ENCODE results near the gene RBM44. TPM values are rescaled to one million over a fixed set of nuclear protein-coding genes. Genes with fewer than 3 reads are reported as not detected.

RBM44 gene
- total and polyA plus RNA-seq, 2 donors (not counting 1 experiment from before 2014, with no cell fraction given): 0.17 to 0.34 TPM

GRCh38 chr2:237857791-237858190 lies 59.2 kb downstream of the RBM44 start:
- Histone ChIP-seq H3K4me3 (replicated peaks in 1 of 4; ENCODE audit: control extremely low read depth in 1 of 4, insufficient read depth in 1 of 4, low read depth in 3 of 4, low read length in 4 of 4) (no peak overlapping the region), H3K9me3 (ENCODE audit: control insufficient read depth, insufficient read depth, low read depth, low read length) (no peaks in the 10 kb centered on the region), H4K20me1 (ENCODE audit: control insufficient read depth, extremely low read depth, insufficient read depth, low read length) (no peaks in the 10 kb centered on the region), H3K79me2 (ENCODE audit: control insufficient read depth, insufficient read depth, low read length) (no peaks in the 10 kb centered on the region), H3K27me3 (ENCODE audit: control insufficient read depth, insufficient read depth, low read length) (peaks cover 19% of the 10 kb centered on the region), H3K27ac (ENCODE audit: insufficient read depth, low read length) (no peak overlapping the region), H2AFZ (ENCODE audit: low read length) (no peak overlapping the region), H3K36me3 (ENCODE audit: control insufficient read depth, insufficient read depth, low read length) (no peaks in the 10 kb centered on the region), H3K9ac (ENCODE audit: insufficient read depth, low read length) (no peak overlapping the region), H3K4me2 (ENCODE audit: extremely low read depth, insufficient read depth, low read length) (no peak overlapping the region), H3K4me1 (ENCODE audit: control insufficient read depth, extremely low read depth, insufficient read depth, low read length) (no peaks in the 10 kb centered on the region)
- no peak for DNase-seq (ENCODE audit: low read depth in 2 of 2)
- TF ChIP-seq EZH2 (IDR thresholded peaks at IDR 0.05; ENCODE audit: low read length, missing control alignments): no peak
- TF ChIP-seq, protein P1, sequence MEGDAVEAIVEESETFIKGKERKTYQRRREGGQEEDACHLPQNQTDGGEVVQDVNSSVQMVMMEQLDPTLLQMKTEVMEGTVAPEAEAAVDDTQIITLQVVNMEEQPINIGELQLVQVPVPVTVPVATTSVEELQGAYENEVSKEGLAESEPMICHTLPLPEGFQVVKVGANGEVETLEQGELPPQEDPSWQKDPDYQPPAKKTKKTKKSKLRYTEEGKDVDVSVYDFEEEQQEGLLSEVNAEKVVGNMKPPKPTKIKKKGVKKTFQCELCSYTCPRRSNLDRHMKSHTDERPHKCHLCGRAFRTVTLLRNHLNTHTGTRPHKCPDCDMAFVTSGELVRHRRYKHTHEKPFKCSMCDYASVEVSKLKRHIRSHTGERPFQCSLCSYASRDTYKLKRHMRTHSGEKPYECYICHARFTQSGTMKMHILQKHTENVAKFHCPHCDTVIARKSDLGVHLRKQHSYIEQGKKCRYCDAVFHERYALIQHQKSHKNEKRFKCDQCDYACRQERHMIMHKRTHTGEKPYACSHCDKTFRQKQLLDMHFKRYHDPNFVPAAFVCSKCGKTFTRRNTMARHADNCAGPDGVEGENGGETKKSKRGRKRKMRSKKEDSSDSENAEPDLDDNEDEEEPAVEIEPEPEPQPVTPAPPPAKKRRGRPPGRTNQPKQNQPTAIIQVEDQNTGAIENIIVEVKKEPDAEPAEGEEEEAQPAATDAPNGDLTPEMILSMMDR (conservative IDR thresholded peaks at IDR 0.05 in 1 of 2, IDR thresholded peaks at IDR 0.05 in 1 of 2; ENCODE audit: low read depth in 1 of 2, low read length in 2 of 2): no peak

DNA sequence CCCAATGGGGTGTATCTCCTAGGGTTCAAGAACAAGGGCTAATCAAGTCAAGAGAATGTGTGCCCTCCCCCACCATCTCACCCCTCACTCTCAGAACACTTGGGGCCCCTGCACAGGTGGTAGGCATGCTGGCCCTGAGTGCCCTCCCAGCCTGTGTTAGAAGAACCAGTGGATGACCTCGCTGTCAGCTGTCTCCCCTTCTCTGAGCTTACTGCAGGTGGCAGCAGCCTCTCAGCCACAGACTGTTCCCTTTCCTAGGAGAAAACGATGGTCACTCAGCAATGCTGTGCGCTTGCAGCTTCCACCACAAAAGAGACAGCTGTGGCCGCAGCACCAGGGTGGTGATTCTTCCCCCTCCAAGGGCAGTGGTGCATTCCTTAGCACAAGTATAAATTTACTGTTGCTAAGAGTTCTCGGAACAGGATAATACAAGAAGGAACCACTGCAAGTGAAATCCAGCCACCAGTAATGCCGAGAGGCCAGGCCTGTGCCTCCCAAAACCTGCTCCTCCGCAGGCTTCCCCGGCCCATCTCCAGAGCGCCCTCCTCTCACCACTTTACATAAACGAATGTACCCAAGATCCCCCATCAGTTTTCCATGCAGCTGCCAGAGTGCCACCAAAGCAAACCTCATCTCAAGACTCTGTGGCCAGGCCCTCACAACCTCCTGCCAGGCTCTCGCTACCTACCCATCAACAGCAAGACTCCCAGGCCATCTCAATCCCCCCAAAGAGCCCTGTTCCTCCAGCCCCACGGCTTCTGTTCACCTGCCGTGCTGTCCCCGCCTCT lies 59.9 kb downstream of the RBM44 start:
- Histone ChIP-seq H3K27me3 (ENCODE audit: control insufficient read depth, insufficient read depth, low read length) (peaks cover 19% of the 10 kb centered on the region), H3K9ac (ENCODE audit: insufficient read depth, low read length) (no peak overlapping the region), H3K4me2 (ENCODE audit: extremely low read depth, insufficient read depth, low read length) (no peak overlapping the region), H3K27ac (ENCODE audit: insufficient read depth, low read length) (no peak overlapping the region), H4K20me1 (ENCODE audit: control insufficient read depth, extremely low read depth, insufficient read depth, low read length) (no peaks in the 10 kb centered on the region), H3K36me3 (ENCODE audit: control insufficient read depth, insufficient read depth, low read length) (no peaks in the 10 kb centered on the region), H3K4me3 (replicated peaks in 1 of 4; ENCODE audit: control extremely low read depth in 1 of 4, insufficient read depth in 1 of 4, low read depth in 3 of 4, low read length in 4 of 4) (no peak overlapping the region), H2AFZ (ENCODE audit: low read length) (no peak overlapping the region), H3K9me3 (ENCODE audit: control insufficient read depth, insufficient read depth, low read depth, low read length) (no peaks in the 10 kb centered on the region), H3K4me1 (ENCODE audit: control insufficient read depth, extremely low read depth, insufficient read depth, low read length) (no peaks in the 10 kb centered on the region), H3K79me2 (ENCODE audit: control insufficient read depth, insufficient read depth, low read length) (no peaks in the 10 kb centered on the region)
- DNase-seq (ENCODE audit: low read depth in 2 of 2): peak; percentile 86 to 92
- TF ChIP-seq, protein P1 (conservative IDR thresholded peaks at IDR 0.05 in 1 of 2, IDR thresholded peaks at IDR 0.05 in 1 of 2; ENCODE audit: low read depth in 1 of 2, low read length in 2 of 2): peak; percentile 84 to 95
- TF ChIP-seq EZH2 (IDR thresholded peaks at IDR 0.05; ENCODE audit: low read length, missing control alignments): no peak

DNA sequence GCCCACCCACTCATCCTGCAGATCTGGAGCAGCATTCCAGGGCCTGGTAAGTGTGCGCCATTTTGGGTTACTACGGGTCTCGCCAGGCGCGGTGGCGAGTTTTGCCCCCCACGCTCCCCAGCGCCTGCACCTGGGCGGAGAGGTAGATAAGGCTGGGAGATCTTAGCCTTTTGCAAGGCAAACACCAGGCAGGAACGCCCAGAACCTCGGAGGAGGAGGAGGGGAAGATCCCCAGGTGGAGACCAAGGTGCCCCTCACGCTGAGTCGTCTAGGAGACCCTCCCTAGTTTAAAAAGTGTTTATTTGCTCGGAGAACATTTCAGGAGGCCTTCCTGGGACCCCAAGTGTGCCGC lies 60.5 kb downstream of the RBM44 start:
- H3K9me3 ChIP-seq (ENCODE audit: control insufficient read depth, insufficient read depth, low read depth, low read length): no peaks in the 10 kb centered on the region
- DNase-seq (ENCODE audit: low read depth in 2 of 2): no peak
- H3K4me3 ChIP-seq (replicated peaks in 1 of 4; ENCODE audit: control extremely low read depth in 1 of 4, insufficient read depth in 1 of 4, low read depth in 3 of 4, low read length in 4 of 4): peak overlapping the region in 2 of 4 experiments; percentile 2 to 35
- H2AFZ ChIP-seq (ENCODE audit: low read length): no peak overlapping the region
- no peak overlapping the region for H3K4me2 ChIP-seq (ENCODE audit: extremely low read depth, insufficient read depth, low read length)
- H3K36me3 ChIP-seq (ENCODE audit: control insufficient read depth, insufficient read depth, low read length): no peaks in the 10 kb centered on the region
- peaks cover 19% of the 10 kb centered on the region for H3K27me3 ChIP-seq (ENCODE audit: control insufficient read depth, insufficient read depth, low read length)
- H3K27ac ChIP-seq (ENCODE audit: insufficient read depth, low read length): no peak overlapping the region
- no peaks in the 10 kb centered on the region for H4K20me1 ChIP-seq (ENCODE audit: control insufficient read depth, extremely low read depth, insufficient read depth, low read length)
- H3K79me2 ChIP-seq (ENCODE audit: control insufficient read depth, insufficient read depth, low read length): no peaks in the 10 kb centered on the region
- H3K4me1 ChIP-seq (ENCODE audit: control insufficient read depth, extremely low read depth, insufficient read depth, low read length): no peaks in the 10 kb centered on the region
- H3K9ac ChIP-seq (ENCODE audit: insufficient read depth, low read length): no peak overlapping the region
- TF ChIP-seq, protein P1 (conservative IDR thresholded peaks at IDR 0.05 in 1 of 2, IDR thresholded peaks at IDR 0.05 in 1 of 2; ENCODE audit: low read depth in 1 of 2, low read length in 2 of 2): no peak
- no peak for TF ChIP-seq EZH2 (IDR thresholded peaks at IDR 0.05; ENCODE audit: low read length, missing control alignments)

Measured in fibroblast of lung (primary cell).